HG02943 (cell line): ENCODE measurements around the gene VPS25.
"Not testable (repeated sequence)": the region's sequence is repeated elsewhere in the genome, so short reads cannot be mapped to it uniquely, and the experiment has no call there.

Experiments
- ATAC-seq: cut with Tn5 transposase; IDR thresholded peaks from one replicate; pipeline ENCODE4 v1.9.1; 2021; ENCODE audit warnings: mild to moderate bottlenecking, low read depth, moderate library complexity; ENCODE audit not compliant: unreplicated experiment

The VPS25 gene

GRCh38 chr17:42767512-42767911 is 5.7 kb upstream of the VPS25 start:
- no peak for ATAC-seq

GRCh38 chr17:42768006-42768405 is 5.2 kb upstream of the VPS25 start:
- ATAC-seq, result not testable (repeated sequence)

- not testable (repeated sequence) for ATAC-seq
These were observed 3.3 kb upstream of the VPS25 start for GRCh38 chr17:42769964-42770363.

- ATAC-seq, result no peak
These were observed 332 bp upstream of the VPS25 start for GRCh38 chr17:42772945-42773289.

GRCh38 chr17:42774066-42774745 is 957 bp downstream of the VPS25 start:
- no peak for ATAC-seq

- no peak for ATAC-seq
These were observed 2.4 kb downstream of the VPS25 start for GRCh38 chr17:42775534-42776098.

- no peak for ATAC-seq
These were observed 5.3 kb downstream of the VPS25 start for GRCh38 chr17:42778570-42778969.

- ATAC-seq, result no peak
These were observed 6.2 kb downstream of the VPS25 start for GRCh38 chr17:42779304-42779935.

GRCh38 chr17:42779936-42780850 is 6.9 kb downstream of the VPS25 start, which contains the start of gene WNK4:
Gene WNK4, plus strand, starts transcription at chr17:42780610. Its CDS starts 89 bp downstream, at chr17:42780699.
- no peak for ATAC-seq

GRCh38 chr17:42780851-42781638 is 7.8 kb downstream of the VPS25 start:
- no peak for ATAC-seq

GRCh38 chr17:42781639-42782165 is 8.5 kb downstream of the VPS25 start:
- no peak for ATAC-seq

- ATAC-seq, result no peak
These were observed 9.2 kb downstream of the VPS25 start for GRCh38 chr17:42782166-42783061.

GRCh38 chr17:42783062-42783790 is 10.0 kb downstream of the VPS25 start:
- ATAC-seq, result no peak

GRCh38 chr17:42783791-42784138 is 10.5 kb downstream of the VPS25 start:
- ATAC-seq, result no peak

- ATAC-seq, result no peak
These were observed 11.2 kb downstream of the VPS25 start for GRCh38 chr17:42784409-42784808.

GRCh38 chr17:42784811-42785592 is 11.8 kb downstream of the VPS25 start:
- no peak for ATAC-seq

GRCh38 chr17:42787266-42787665 is 14.0 kb downstream of the VPS25 start:
- no peak for ATAC-seq

- ATAC-seq, result no peak
These were observed 18.7 kb downstream of the VPS25 start for GRCh38 chr17:42791948-42792347.
